Ascending aorta (tissue), 2 donors: ENCODE data around the gene POU3F1. TPM values are rescaled to one million over a fixed set of nuclear protein-coding genes. Genes with fewer than 3 reads are reported as not detected.

Experiments
- DNase-seq, 2 donors: peaks; one replicate each; pipeline ENCODE4 v3.0.0-alpha.2; 2019; ENCODE audit warnings: low spot score in 2 of 2
- H3K27ac ChIP-seq, 2 donors: fragments of 200-600 bp; sonication (generic); one replicate each; pipeline ENCODE4 v1.5.1; 2016 to 2017; ENCODE audit warnings: mild to moderate bottlenecking in 1 of 2
- H3K27me3 ChIP-seq: fragments of 200-600 bp; sonication (generic); one replicate; pipeline ENCODE4 v1.5.1; 2017
- H3K36me3 ChIP-seq, 2 donors: fragments of 200-600 bp; sonication (generic); one replicate each; pipeline ENCODE4 v1.5.1; 2016
- H3K4me1 ChIP-seq, 2 donors: fragments of 200-600 bp; sonication (generic); one replicate each; pipeline ENCODE4 v1.5.1; 2016 to 2017; ENCODE audit warnings: mild to moderate bottlenecking in 1 of 2
- H3K4me3 ChIP-seq, 2 donors: fragments of 200-600 bp; sonication (generic); one replicate each; pipeline ENCODE4 v1.5.1; 2016 to 2017; ENCODE audit warnings: mild to moderate bottlenecking in 1 of 2
- H3K9me3 ChIP-seq, 2 donors: fragments of 200-600 bp; sonication (generic); one replicate each; pipeline ENCODE4 v1.5.1; 2016
- intact Hi-C: fragments of 100-400 bp; cut with DNase I; formaldehyde crosslinking; loops from one replicate; pipeline ENCODE4 v1.15.1; 2023
- total RNA-seq: library from RNA; depleted of rRNA; stranded (reverse); fragments of >200 nt; gene quantifications from one replicate; pipeline ENCODE4 v1.1.0, GENCODE V29; 2016
- TF ChIP-seq, protein P1 (sequence below), 3 experiments: fragments of 200-600 bp in 2 of 3; fragments of 450-650 bp in 1 of 3; sonication (generic) in 2 of 3; IDR thresholded peaks; one replicate each; pipeline ENCODE4 v1.5.1; 2016 to 2019; ENCODE audit warnings: antibody characterized with exemption in 3 of 3, mild to moderate bottlenecking in 1 of 3, moderate library complexity in 1 of 3

POU3F1 gene
- total RNA-seq, 1 donor from 2014 or later: not detected

DNA sequence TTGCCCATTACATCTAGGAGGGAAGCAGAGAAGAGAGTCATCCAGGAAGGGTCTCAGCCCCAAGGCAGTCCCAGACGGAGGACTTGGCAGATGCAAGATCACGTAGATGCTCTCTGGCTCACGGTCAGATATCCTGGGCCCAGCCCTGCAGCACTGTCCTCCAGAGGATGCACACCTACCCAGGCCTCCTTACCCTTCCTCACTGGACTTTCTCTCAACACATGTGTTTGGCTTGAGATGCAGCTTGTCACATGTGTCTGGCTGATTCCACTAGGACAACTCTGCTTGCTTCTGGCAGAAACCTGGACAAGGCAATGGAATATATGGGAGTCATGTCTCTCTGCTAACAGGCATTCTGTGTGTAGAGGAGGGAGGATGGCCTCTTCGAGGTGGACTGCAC lies 32.4 kb upstream of the POU3F1 start:
- intact Hi-C loops: no loop called here
- Histone ChIP-seq H3K27me3 (no peaks in the 10 kb centered on the region), H3K27ac (no peak overlapping the region), H3K4me3 (no peak overlapping the region), H3K4me1 (no peaks in the 10 kb centered on the region), H3K9me3 (no peaks in the 10 kb centered on the region), H3K36me3 (no peaks in the 10 kb centered on the region)
- TF ChIP-seq, protein P1, sequence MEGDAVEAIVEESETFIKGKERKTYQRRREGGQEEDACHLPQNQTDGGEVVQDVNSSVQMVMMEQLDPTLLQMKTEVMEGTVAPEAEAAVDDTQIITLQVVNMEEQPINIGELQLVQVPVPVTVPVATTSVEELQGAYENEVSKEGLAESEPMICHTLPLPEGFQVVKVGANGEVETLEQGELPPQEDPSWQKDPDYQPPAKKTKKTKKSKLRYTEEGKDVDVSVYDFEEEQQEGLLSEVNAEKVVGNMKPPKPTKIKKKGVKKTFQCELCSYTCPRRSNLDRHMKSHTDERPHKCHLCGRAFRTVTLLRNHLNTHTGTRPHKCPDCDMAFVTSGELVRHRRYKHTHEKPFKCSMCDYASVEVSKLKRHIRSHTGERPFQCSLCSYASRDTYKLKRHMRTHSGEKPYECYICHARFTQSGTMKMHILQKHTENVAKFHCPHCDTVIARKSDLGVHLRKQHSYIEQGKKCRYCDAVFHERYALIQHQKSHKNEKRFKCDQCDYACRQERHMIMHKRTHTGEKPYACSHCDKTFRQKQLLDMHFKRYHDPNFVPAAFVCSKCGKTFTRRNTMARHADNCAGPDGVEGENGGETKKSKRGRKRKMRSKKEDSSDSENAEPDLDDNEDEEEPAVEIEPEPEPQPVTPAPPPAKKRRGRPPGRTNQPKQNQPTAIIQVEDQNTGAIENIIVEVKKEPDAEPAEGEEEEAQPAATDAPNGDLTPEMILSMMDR (IDR thresholded peaks at IDR 0.05): no peak
- DNase-seq: no peak

DNA sequence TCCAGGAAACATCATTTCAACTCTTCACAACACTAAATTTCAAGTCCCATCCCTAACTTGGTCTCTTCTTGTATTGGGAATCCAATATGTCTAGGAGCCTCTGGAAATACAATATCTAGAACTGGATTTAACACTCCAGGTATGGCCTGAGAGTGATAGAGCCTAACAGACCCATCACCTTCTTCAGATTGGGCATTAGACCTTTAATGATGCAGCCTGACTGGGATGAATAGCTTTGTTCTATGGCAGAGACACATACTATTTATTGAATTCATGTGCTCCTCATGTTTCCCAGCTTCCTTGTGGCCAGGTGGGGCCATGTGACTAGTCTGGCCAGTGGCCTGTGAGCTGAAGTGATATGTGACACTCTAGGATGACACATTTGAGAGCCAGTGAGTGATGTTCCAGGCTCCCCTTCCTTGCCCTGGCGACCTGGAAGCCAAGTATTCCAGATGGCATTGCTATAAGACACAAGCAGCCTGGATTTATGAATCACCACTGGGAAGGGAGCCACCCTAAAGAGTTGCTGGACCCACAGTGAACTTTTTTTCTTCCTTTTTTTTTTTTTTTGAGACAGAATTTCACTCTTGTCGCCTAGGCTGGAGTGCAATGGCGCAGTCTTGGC lies 31.0 kb upstream of the POU3F1 start:
- intact Hi-C loops: no loop called here
- H3K4me1 ChIP-seq: no peaks in the 10 kb centered on the region
- DNase-seq: no peak
- H3K36me3 ChIP-seq: no peaks in the 10 kb centered on the region
- TF ChIP-seq, protein P1 (IDR thresholded peaks at IDR 0.05): no peak
- H3K9me3 ChIP-seq: no peaks in the 10 kb centered on the region
- H3K27me3 ChIP-seq: no peaks in the 10 kb centered on the region
- no peak overlapping the region for H3K27ac ChIP-seq
- no peak overlapping the region for H3K4me3 ChIP-seq

- no peaks in the 10 kb centered on the region for H3K36me3 ChIP-seq
- intact Hi-C loops: no loop called here
- no peak overlapping the region for H3K27ac ChIP-seq
- H3K4me3 ChIP-seq: no peak overlapping the region
- TF ChIP-seq, protein P1 (IDR thresholded peaks at IDR 0.05): no peak
- no peaks in the 10 kb centered on the region for H3K4me1 ChIP-seq
- DNase-seq: no peak
- H3K27me3 ChIP-seq: no peaks in the 10 kb centered on the region
- no peaks in the 10 kb centered on the region for H3K9me3 ChIP-seq
These were observed 29.9 kb upstream of the POU3F1 start for GRCh38 chr1:38076455-38076854.

GRCh38 chr1:38076038-38076437 lies 29.4 kb upstream of the POU3F1 start:
- Histone ChIP-seq H3K9me3 (no peaks in the 10 kb centered on the region), H3K4me1 (no peaks in the 10 kb centered on the region), H3K27me3 (no peaks in the 10 kb centered on the region), H3K36me3 (no peaks in the 10 kb centered on the region), H3K27ac (no peak overlapping the region), H3K4me3 (no peak overlapping the region)
- TF ChIP-seq, protein P1 (IDR thresholded peaks at IDR 0.05): no peak
- DNase-seq: no peak
- intact Hi-C loops: no loop called here

DNA sequence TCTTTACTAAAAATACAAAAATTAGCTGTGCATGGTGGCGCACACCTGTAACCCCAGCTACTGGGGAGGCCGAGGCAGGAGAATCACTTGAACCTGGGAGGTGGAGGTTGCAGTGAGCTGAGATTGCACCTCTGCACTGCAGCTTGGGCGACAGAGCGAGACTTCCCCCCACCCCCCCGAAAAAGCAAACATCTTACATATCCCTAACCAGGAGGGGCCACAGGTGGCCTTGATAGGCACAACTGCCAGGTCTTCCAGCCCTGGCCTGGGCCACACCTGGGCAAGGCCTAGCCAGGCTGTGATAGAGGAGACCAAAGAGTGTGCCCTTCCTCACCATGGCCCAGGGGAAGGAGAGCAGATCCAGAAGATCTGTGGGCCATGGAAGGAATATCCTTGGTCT lies 28.6 kb upstream of the POU3F1 start:
- no peaks in the 10 kb centered on the region for H3K27me3 ChIP-seq
- H3K9me3 ChIP-seq: no peaks in the 10 kb centered on the region
- DNase-seq: no peak
- no peak overlapping the region for H3K4me3 ChIP-seq
- H3K36me3 ChIP-seq: no peaks in the 10 kb centered on the region
- no peak overlapping the region for H3K27ac ChIP-seq
- TF ChIP-seq, protein P1 (IDR thresholded peaks at IDR 0.05): no peak
- intact Hi-C loops: no loop called here
- H3K4me1 ChIP-seq: no peaks in the 10 kb centered on the region

DNA sequence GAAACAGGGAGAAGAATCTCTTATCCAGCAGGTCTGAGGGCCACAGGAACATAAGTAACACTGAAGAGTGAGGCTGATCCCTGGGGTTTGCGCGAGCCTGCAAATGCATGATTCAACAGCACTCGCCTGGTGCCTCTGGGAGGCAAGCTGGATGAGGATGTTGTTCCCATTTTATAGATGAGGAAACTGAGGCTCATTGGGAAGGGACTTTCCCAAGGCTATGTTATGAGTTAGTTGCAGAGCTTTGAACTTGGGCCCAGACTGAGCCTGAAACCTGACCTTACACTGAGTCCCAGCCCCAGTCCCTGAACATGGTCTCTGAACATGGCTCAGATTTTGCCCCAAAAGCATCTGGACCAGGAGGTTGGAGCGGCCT lies 27.7 kb upstream of the POU3F1 start:
- H3K27ac ChIP-seq: no peak overlapping the region
- H3K36me3 ChIP-seq: no peaks in the 10 kb centered on the region
- H3K4me3 ChIP-seq: no peak overlapping the region
- no peak for DNase-seq
- no peaks in the 10 kb centered on the region for H3K4me1 ChIP-seq
- TF ChIP-seq, protein P1 (IDR thresholded peaks at IDR 0.05): no peak
- intact Hi-C loops: no loop called here
- no peaks in the 10 kb centered on the region for H3K9me3 ChIP-seq
- no peaks in the 10 kb centered on the region for H3K27me3 ChIP-seq
